Thoracic aorta (tissue), 2 donors: ENCODE data around the gene IL1RN. TPM values are rescaled to one million over a fixed set of nuclear protein-coding genes. Genes with fewer than 3 reads are reported as not detected.

Source experiments
- ATAC-seq: fragments of 150-250 bp; one replicate; pipeline ENCODE4 v1.8.0; 2017; ENCODE audit warnings: low read depth; ENCODE audit not compliant: insufficient number of reproducible peaks, low FRiP score
- DNase-seq: peaks from one replicate; pipeline ENCODE4 v3.0.0-alpha.2; 2020; ENCODE audit warnings: low spot score
- H3K27ac ChIP-seq, 2 donors: fragments of 200-600 bp; sonication (generic); 1 replicate in 1 of 2; 2 replicates in 1 of 2; pipeline ENCODE4 v1.5.1; 2016; ENCODE audit warnings: mild to moderate bottlenecking in 2 of 2, moderate library complexity in 2 of 2
- H3K27me3 ChIP-seq: fragments of 200-600 bp; sonication (generic); replicated peaks from 2 replicates; pipeline ENCODE4 v1.6.0; 2016; ENCODE audit warnings: mild to moderate bottlenecking; ENCODE audit not compliant: insufficient read depth
- H3K36me3 ChIP-seq: fragments of 200-600 bp; sonication (generic); one replicate; pipeline ENCODE4 v1.5.1; 2016
- H3K4me1 ChIP-seq, 2 donors: fragments of 200-600 bp; sonication (generic); 1 replicate in 1 of 2; 2 replicates in 1 of 2; pipeline versions ENCODE4 v1.5.1 to v1.6.0; 2016; ENCODE audit warnings: low read depth in 2 of 2, mild to moderate bottlenecking in 1 of 2; ENCODE audit not compliant: control insufficient read depth in 1 of 2
- H3K4me3 ChIP-seq: fragments of 200-600 bp; sonication (generic); 2 replicates; pipeline ENCODE4 v1.5.1; 2016; ENCODE audit warnings: mild to moderate bottlenecking
- H3K9me3 ChIP-seq: fragments of 200-600 bp; sonication (generic); 2 replicates; pipeline ENCODE4 v1.5.1; 2016
- total RNA-seq, 2 donors: library from RNA; depleted of rRNA; stranded (reverse); fragments of >200 nt; gene quantifications; one replicate each; pipeline versions ENCODE4 v1.1.0 to v1.2.3, GENCODE V29; 2016
- TF ChIP-seq, protein P1 (sequence below): fragments of 200-600 bp; sonication (generic); IDR thresholded peaks from one replicate; pipeline ENCODE4 v1.5.1; 2019; ENCODE audit warnings: antibody characterized with exemption

The IL1RN gene
- total RNA-seq, 2 donors from 2014 or later, result 1.6 to 8.6 TPM

DNA sequence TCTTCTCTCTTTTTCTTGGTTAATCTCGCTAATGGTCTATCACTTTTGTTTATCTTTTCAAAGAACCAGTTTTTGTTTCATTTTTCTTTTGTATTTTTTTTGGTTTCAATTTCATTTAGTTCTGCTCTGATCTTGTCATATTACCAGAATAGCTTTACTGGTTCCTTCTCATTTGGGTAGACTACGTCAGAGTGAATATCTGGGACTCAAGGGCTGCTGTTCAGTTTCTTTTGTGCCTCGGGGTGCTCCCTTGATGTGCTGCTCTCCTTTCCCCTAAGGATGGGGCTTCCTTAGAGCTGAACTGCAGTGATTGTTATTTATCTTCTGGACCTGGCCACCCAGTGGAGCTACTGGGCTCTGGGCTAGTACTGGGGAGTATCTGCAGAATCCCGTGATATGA is 29.4 kb upstream of the IL1RN start:
- peaks cover 3% of the 10 kb centered on the region for H3K9me3 ChIP-seq
- H3K36me3 ChIP-seq, result no peaks in the 10 kb centered on the region
- H3K4me1 ChIP-seq, result no peaks in the 10 kb centered on the region
- no peak for DNase-seq
- H3K27me3 ChIP-seq, result no peaks in the 10 kb centered on the region
- no peak overlapping the region for H3K4me3 ChIP-seq
- no peak for ATAC-seq
- no peak overlapping the region for H3K27ac ChIP-seq
- TF ChIP-seq, protein P1, sequence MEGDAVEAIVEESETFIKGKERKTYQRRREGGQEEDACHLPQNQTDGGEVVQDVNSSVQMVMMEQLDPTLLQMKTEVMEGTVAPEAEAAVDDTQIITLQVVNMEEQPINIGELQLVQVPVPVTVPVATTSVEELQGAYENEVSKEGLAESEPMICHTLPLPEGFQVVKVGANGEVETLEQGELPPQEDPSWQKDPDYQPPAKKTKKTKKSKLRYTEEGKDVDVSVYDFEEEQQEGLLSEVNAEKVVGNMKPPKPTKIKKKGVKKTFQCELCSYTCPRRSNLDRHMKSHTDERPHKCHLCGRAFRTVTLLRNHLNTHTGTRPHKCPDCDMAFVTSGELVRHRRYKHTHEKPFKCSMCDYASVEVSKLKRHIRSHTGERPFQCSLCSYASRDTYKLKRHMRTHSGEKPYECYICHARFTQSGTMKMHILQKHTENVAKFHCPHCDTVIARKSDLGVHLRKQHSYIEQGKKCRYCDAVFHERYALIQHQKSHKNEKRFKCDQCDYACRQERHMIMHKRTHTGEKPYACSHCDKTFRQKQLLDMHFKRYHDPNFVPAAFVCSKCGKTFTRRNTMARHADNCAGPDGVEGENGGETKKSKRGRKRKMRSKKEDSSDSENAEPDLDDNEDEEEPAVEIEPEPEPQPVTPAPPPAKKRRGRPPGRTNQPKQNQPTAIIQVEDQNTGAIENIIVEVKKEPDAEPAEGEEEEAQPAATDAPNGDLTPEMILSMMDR, result no peak

DNA sequence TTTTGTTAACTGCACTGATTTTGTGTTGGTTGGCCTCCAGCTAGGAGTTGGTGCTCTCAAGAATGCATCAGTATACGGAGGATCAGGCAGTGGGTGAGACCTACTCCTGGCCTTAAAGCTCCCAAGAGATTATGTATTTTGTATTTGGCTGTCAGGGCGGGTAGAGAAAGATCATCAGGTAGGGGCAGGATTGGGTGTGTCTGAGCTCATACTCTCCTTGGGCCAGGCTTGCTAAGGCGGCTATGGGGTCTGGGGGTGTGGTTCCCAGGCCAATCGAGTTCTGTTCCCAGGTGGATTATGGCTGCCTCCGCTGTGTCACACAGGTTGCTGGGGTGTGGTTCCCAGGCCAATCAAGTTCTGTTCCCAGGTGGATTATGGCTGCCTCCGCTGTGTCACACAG is 28.9 kb upstream of the IL1RN start:
- Histone ChIP-seq H3K36me3 (no peaks in the 10 kb centered on the region), H3K27ac (no peak overlapping the region), H3K4me3 (no peak overlapping the region), H3K4me1 (no peaks in the 10 kb centered on the region), H3K27me3 (no peaks in the 10 kb centered on the region), H3K9me3 (peaks cover 3% of the 10 kb centered on the region)
- no peak for DNase-seq
- no peak for ATAC-seq
- TF ChIP-seq, protein P1, result no peak

DNA sequence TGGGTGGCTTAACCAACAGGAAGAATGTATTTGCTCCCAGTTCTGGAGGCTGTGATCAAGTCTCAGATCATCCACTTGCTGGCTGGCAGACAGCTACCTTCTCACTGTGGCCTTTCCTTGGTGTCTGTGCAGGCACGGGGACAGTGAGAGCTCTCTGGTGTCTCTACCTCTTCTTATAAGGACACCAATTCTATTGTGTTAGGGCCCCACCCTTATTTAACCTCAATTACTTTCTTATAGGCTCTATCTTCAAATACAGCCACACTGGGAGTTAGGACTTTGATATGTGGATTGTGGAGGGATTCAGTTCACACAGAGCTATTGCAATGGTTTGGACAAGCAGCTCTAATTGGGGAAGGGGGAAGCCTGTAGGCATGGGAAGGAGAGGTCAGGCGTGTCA is 25.3 kb upstream of the IL1RN start:
- TF ChIP-seq, protein P1, result no peak
- Histone ChIP-seq H3K9me3 (no peaks in the 10 kb centered on the region), H3K4me1 (no peaks in the 10 kb centered on the region), H3K4me3 (no peak overlapping the region), H3K27me3 (no peaks in the 10 kb centered on the region), H3K27ac (no peak overlapping the region), H3K36me3 (no peaks in the 10 kb centered on the region)
- ATAC-seq, result no peak
- DNase-seq, result no peak

DNA sequence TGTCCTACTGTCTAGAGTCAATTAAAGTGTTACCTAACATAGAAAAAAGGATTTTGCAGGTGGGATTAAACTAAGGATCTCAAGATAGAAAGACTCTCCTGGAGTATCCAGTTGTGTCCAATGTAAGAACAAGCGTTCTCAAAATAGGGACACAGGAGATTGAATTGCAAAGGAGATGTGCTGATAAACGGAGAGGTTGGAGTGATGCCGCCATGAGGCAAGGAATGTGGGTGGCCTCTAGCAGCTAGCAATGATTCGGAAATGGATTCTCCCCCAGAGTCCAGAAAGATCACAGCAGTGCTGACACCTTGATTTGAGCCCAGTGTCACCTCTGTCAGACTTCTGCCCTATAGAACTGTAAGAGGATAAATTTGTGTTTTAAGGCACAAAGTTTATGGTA is 24.1 kb upstream of the IL1RN start:
- TF ChIP-seq, protein P1, result no peak
- Histone ChIP-seq H3K4me1 (no peaks in the 10 kb centered on the region), H3K4me3 (no peak overlapping the region), H3K27me3 (no peaks in the 10 kb centered on the region), H3K36me3 (no peaks in the 10 kb centered on the region), H3K27ac (no peak overlapping the region), H3K9me3 (no peaks in the 10 kb centered on the region)
- DNase-seq, result no peak
- no peak for ATAC-seq

DNA sequence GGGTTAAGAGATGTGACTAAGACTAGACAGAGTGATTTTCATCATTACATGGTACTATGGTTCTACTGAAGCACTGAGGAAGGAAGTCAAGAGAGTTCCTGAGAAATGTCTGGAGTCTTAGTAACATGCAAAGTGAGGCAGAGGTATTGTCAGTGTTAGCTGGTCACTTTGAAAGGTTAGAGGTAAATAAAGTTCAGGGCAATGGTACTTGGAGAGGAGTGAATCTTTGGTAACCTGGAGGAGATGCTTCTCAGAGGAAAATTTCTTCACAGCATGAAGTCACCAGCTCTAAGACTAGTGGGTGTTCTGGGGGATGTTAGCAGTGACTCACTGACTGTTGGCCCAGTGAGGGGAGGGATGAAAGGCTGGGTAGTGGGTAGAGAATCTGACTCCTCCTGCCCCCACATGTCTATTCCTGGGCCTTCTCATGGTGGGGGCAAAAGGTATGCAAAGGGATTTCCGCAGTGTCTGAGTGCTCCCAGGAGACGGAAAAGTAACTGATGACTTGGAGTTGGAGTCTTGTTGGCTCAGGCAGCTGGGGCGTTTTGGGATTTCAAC is 23.3 kb upstream of the IL1RN start:
- DNase-seq, result no peak
- no peaks in the 10 kb centered on the region for H3K36me3 ChIP-seq

More for the DNA sequence above, 23.3 kb upstream of the IL1RN start:
- no peak overlapping the region for H3K4me3 ChIP-seq
- TF ChIP-seq, protein P1, result no peak
- H3K4me1 ChIP-seq, result no peaks in the 10 kb centered on the region
- no peak for ATAC-seq
- H3K9me3 ChIP-seq, result no peaks in the 10 kb centered on the region
- H3K27ac ChIP-seq, result no peak overlapping the region
- H3K27me3 ChIP-seq, result no peaks in the 10 kb centered on the region
